HepG2 (cell line): ENCODE data around the gene BRSK2.

Experiments used
- CEBPB ChIP-seq: IDR thresholded peaks from 2 replicates; pipeline ENCODE4 v1.6.1; 2011; ENCODE audit warnings: low read depth, low read length, improper control_type of control experiment, borderline replicate concordance
- CTCF ChIP-seq: sonication (generic); formaldehyde crosslinking; IDR thresholded peaks from 2 replicates; pipeline ENCODE4 v1.5.0; 2020; ENCODE audit warnings: mild to moderate bottlenecking, missing genetic modification reagents, moderate library complexity
- MAZ ChIP-seq, 2 experiments: sonication (generic) in 1 of 2; formaldehyde crosslinking in 1 of 2; IDR thresholded peaks; 2 replicates each; pipeline versions ENCODE4 v1.5.0 to v1.6.1; 2012 to 2020; ENCODE audit warnings: low read depth in 2 of 2, mild to moderate bottlenecking in 2 of 2, borderline replicate concordance in 1 of 2, improper control_type of control experiment in 1 of 2, low read length in 1 of 2, missing genetic modification reagents in 1 of 2, moderate library complexity in 1 of 2
- SATB2 ChIP-seq: sonication (generic); formaldehyde crosslinking; IDR thresholded peaks from 2 replicates; pipeline ENCODE4 v1.5.0; 2020; ENCODE audit warnings: missing genetic modification reagents
- ZNF510 ChIP-seq: sonication (generic); formaldehyde crosslinking; IDR thresholded peaks from 2 replicates; pipeline ENCODE4 v1.4.0; 2020; ENCODE audit warnings: low read depth, mild to moderate bottlenecking, missing genetic modification reagents
- TF ChIP-seq, protein P1 (sequence below): sonication (generic); formaldehyde crosslinking; IDR thresholded peaks from 2 replicates; pipeline ENCODE4 v1.4.0; 2020; ENCODE audit warnings: mild to moderate bottlenecking, missing genetic modification reagents, borderline replicate concordance
- TF ChIP-seq, protein P2 (sequence below): sonication (generic); formaldehyde crosslinking; IDR thresholded peaks from 2 replicates; pipeline ENCODE4 v1.4.0; 2020; ENCODE audit warnings: missing genetic modification reagents
- TF ChIP-seq, protein P3 (sequence below): sonication (generic); formaldehyde crosslinking; IDR thresholded peaks from 2 replicates; pipeline ENCODE4 v1.8.0; 2022; ENCODE audit warnings: low read depth, missing genetic modification reagents
- TF ChIP-seq, protein P4 (sequence below): sonication (generic); formaldehyde crosslinking; IDR thresholded peaks from 2 replicates; pipeline ENCODE4 v1.5.1; 2020; ENCODE audit warnings: missing genetic modification reagents, mild to moderate bottlenecking, borderline replicate concordance

DNA sequence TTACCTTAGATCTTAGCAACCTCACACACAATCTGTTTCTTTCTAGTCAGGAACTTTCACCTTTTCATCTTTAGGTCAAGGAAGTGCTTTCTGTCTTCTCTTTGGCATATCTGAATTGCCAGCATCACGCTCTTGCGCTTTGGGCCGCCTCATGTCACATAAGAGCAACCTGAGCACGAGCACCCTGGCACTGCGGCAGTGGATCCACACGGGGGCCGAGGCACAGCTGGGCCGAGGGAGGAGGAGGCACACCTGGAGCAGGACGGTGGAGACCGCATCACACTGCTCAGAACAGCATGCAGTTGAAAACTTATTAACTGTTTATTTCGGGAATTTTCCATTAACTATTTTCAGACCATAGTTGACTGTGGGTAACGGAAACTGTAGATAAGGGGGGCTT is 86.1 kb downstream of the BRSK2 start:
- TF ChIP-seq CEBPB (no peak), CTCF (CRISPR knock-in tag) (no peak), MAZ (IDR thresholded peaks at IDR 0.05; ENCODE audit: borderline replicate concordance, low read depth, low read length) (no peak), MAZ (CRISPR knock-in tag; IDR thresholded peaks at IDR 0.05; ENCODE audit: low read depth) (no peak), ZNF510 (no peak), SATB2 (no peak)
- TF ChIP-seq, protein P1, sequence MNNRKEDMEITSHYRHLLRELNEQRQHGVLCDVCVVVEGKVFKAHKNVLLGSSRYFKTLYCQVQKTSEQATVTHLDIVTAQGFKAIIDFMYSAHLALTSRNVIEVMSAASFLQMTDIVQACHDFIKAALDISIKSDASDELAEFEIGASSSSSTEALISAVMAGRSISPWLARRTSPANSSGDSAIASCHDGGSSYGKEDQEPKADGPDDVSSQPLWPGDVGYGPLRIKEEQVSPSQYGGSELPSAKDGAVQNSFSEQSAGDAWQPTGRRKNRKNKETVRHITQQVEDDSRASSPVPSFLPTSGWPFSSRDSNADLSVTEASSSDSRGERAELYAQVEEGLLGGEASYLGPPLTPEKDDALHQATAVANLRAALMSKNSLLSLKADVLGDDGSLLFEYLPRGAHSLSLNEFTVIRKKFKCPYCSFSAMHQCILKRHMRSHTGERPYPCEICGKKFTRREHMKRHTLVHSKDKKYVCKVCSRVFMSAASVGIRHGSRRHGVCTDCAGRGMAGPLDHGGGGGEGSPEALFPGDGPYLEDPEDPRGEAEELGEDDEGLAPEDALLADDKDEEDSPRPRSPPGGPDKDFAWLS (CRISPR knock-in tag), result no peak
- TF ChIP-seq, protein P2, sequence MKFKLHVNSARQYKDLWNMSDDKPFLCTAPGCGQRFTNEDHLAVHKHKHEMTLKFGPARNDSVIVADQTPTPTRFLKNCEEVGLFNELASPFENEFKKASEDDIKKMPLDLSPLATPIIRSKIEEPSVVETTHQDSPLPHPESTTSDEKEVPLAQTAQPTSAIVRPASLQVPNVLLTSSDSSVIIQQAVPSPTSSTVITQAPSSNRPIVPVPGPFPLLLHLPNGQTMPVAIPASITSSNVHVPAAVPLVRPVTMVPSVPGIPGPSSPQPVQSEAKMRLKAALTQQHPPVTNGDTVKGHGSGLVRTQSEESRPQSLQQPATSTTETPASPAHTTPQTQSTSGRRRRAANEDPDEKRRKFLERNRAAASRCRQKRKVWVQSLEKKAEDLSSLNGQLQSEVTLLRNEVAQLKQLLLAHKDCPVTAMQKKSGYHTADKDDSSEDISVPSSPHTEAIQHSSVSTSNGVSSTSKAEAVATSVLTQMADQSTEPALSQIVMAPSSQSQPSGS, result no peak
- TF ChIP-seq, protein P3, sequence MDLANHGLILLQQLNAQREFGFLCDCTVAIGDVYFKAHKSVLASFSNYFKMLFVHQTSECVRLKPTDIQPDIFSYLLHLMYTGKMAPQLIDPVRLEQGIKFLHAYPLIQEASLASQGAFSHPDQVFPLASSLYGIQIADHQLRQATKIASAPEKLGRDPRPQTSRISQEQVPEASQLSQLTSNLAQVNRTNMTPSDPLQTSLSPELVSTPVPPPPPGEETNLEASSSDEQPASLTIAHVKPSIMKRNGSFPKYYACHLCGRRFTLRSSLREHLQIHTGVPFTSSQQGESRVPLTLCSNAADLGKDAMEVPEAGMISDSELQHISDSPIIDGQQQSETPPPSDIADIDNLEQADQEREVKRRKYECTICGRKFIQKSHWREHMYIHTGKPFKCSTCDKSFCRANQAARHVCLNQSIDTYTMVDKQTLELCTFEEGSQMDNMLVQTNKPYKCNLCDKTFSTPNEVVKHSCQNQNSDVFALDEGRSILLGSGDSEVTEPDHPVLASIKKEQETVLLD (CRISPR knock-in tag), result no peak
- TF ChIP-seq, protein P4, sequence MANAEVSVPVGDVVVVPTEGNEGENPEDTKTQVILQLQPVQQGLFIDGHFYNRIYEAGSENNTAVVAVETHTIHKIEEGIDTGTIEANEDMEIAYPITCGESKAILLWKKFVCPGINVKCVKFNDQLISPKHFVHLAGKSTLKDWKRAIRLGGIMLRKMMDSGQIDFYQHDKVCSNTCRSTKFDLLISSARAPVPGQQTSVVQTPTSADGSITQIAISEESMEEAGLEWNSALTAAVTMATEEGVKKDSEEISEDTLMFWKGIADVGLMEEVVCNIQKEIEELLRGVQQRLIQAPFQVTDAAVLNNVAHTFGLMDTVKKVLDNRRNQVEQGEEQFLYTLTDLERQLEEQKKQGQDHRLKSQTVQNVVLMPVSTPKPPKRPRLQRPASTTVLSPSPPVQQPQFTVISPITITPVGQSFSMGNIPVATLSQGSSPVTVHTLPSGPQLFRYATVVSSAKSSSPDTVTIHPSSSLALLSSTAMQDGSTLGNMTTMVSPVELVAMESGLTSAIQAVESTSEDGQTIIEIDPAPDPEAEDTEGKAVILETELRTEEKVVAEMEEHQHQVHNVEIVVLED (CRISPR knock-in tag), result no peak
